ENCODE results near the gene OTOGL.

DNA sequence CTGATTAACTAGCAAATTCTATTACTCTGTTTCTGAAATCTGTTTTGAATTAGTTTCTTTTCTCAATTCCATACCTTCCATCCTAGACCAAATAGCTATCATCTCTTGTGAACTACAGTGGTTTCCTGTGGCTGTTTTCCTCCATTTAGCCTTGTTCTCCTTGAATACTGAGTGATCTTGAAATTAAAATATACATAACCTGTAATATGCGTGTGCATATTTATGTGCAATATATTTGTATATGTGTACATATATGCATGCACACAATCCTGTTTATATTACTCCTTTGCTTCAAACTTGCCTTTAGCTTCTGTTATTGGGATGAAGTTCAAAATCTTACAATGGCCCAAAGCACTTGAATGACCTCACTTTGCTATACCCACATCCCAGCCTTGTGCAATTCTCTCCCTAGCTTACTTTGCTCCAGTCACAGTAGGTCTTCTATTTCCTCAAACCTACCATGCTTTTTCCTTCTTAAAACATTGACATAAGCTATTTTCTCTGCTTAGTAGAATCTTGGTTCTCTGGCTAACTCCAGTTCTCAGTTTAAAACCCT, 99.5 kb downstream of the OTOGL start:
- TF ChIP-seq CTCF (IDR thresholded peaks at IDR 0.05; ENCODE audit: low read depth, low read length) (no peak), POLR2A (IDR thresholded peaks at IDR 0.05; ENCODE audit: extremely low read depth, insufficient read length) (no peak), MYC (IDR thresholded peaks at IDR 0.05; ENCODE audit: low read depth, low read length) (no peak)
- TF ChIP-seq, protein P1, sequence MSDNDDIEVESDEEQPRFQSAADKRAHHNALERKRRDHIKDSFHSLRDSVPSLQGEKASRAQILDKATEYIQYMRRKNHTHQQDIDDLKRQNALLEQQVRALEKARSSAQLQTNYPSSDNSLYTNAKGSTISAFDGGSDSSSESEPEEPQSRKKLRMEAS (IDR thresholded peaks at IDR 0.05; ENCODE audit: low read depth, low read length) = no peak
